OCI-LY7 (cell line): ENCODE measurements around the gene TRIP6. TPM values are rescaled to one million over a fixed set of nuclear protein-coding genes. Genes with fewer than 3 reads are reported as not detected.
"Not testable (repeated sequence)": the region's sequence is repeated elsewhere in the genome, so short reads cannot be mapped to it uniquely, and the experiment has no call there.

Experiments used
- BruUV-seq: library from RNA; stranded (reverse); fragments of 400-500 nt; replicated peaks from 2 replicates; lab custom pipeline; 2021; lab: Mats Ljungman, UMichigan
- CTCF ChIA-PET: fragments of 300-600 bp; sonication (Branson Sonifier 250); formaldehyde crosslinking; loops from one replicate; lab custom pipeline; 2022; ENCODE audit warnings: antibody characterized with exemption; ENCODE audit not compliant: unreplicated experiment; lab: Charles Lee
- POLR2A ChIA-PET: fragments of 300-600 bp; sonication (Branson Sonifier 250); formaldehyde crosslinking; loops from one replicate; lab custom pipeline; 2022; ENCODE audit warnings: antibody characterized with exemption; lab: Charles Lee
- DNase-seq: peaks from one replicate; pipeline ENCODE4 v3.0.0-alpha.2; 2015; ENCODE audit warnings: low spot score
- H2AFZ ChIP-seq: fragments of 200-600 bp; sonication (generic), shearing (Covaris generic); 2 replicates; pipeline ENCODE4 v1.6.1; 2014; ENCODE audit warnings: mild to moderate bottlenecking, antibody characterized with exemption, low read length, moderate library complexity
- H3K27ac ChIP-seq: fragments of 200-600 bp; sonication (generic); 2 replicates; pipeline ENCODE4 v1.5.1; 2014; ENCODE audit warnings: mixed run types, low read depth, mild to moderate bottlenecking, moderate library complexity, low read length, inconsistent platforms; ENCODE audit not compliant: poor library complexity, severe bottlenecking
- H3K36me3 ChIP-seq: fragments of 200-600 bp; sonication (generic); 2 replicates; pipeline ENCODE4 v1.6.1; 2014; ENCODE audit warnings: mild to moderate bottlenecking, antibody characterized with exemption, low read length, moderate library complexity, mixed read lengths; ENCODE audit not compliant: insufficient read depth
- H3K4me1 ChIP-seq: fragments of 200-600 bp; sonication (generic); 2 replicates; pipeline ENCODE4 v1.5.1; 2014; ENCODE audit warnings: mild to moderate bottlenecking, low read length; ENCODE audit not compliant: insufficient read depth, poor library complexity, severe bottlenecking
- H3K4me2 ChIP-seq: fragments of 200-600 bp; sonication (generic); 2 replicates; pipeline ENCODE4 v1.6.1; 2014; ENCODE audit warnings: mild to moderate bottlenecking, low read length
- H3K4me3 ChIP-seq: fragments of 200-600 bp; sonication (generic); 2 replicates; pipeline ENCODE4 v1.5.1; 2014; ENCODE audit warnings: mild to moderate bottlenecking, low read depth, low read length; ENCODE audit not compliant: poor library complexity, severe bottlenecking
- H3K79me2 ChIP-seq: fragments of 200-600 bp; sonication (generic); 2 replicates; pipeline ENCODE4 v1.6.1; 2016; ENCODE audit warnings: low read depth, mild to moderate bottlenecking, low read length, moderate library complexity, mixed read lengths; ENCODE audit not compliant: insufficient read depth
- H3K9me2 ChIP-seq: fragments of 200-600 bp; sonication (generic); 2 replicates; pipeline ENCODE4 v1.6.1; 2016; ENCODE audit warnings: mild to moderate bottlenecking, low read length, mixed read lengths; ENCODE audit not compliant: insufficient read depth
- H3K9me3 ChIP-seq: fragments of 200-600 bp; sonication (generic); 2 replicates; pipeline ENCODE4 v1.6.1; 2014; ENCODE audit warnings: mild to moderate bottlenecking, mixed run types, low read length, mixed read lengths
- H4K20me1 ChIP-seq: fragments of 200-600 bp; sonication (generic); 2 replicates; pipeline ENCODE4 v1.6.1; 2014; ENCODE audit warnings: mild to moderate bottlenecking, antibody characterized with exemption, low read length, moderate library complexity, mixed read lengths; ENCODE audit not compliant: insufficient read depth
- EZH2phosphoT487 ChIP-seq: fragments of 200-600 bp; sonication (generic); IDR thresholded peaks from 2 replicates; pipeline ENCODE4 v1.6.1; 2018; ENCODE audit warnings: low read depth, borderline replicate concordance, mild to moderate bottlenecking, mixed run types, antibody characterized with exemption, low read length, moderate library complexity, mixed read lengths
- intact Hi-C: fragments of 100-400 bp; cut with micrococcal nuclease; formaldehyde crosslinking; loops from one replicate; pipeline ENCODE4 v1.10.0; 2022; ENCODE audit not compliant: unreplicated experiment
- total RNA-seq, 2 experiments: library from RNA; depleted of rRNA in 1 of 2; stranded (reverse); fragments of >200 nt in 1 of 2; shearing (Covaris generic) in 1 of 2; gene quantifications; 2 replicates each; pipeline ENCODE4 v1.2.3, GENCODE V29; 2014 to 2022
- TF ChIP-seq, protein P1 (sequence below): fragments of 200-600 bp; sonication (generic); conservative IDR thresholded peaks from 2 replicates; pipeline ENCODE4 v1.5.1; 2014; ENCODE audit warnings: mild to moderate bottlenecking, antibody characterized with exemption, low read length, moderate library complexity, mixed read lengths

The TRIP6 gene
- total RNA-seq, 2 experiments from 2014 or later = 3.1 to 3.3 TPM

DNA sequence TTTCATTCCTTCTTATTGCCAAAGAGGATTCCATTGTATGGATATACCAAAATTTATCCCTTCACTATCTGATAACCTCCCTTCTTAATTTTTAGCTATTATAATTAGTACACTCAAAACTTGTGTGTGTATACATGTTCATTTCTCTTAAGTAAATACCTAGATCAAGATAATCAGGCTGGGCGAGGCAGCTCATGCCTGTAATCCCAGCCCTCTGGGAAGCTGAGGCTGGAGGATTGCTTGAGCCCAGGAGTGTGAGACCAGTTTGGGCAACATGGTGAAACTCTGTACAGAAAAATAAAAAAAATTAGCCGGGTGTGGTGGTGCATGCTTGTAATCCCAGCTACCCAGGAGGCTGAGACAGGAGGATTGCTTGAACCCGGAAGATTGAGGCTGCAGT, 44.3 kb downstream of the TRIP6 start:
- intact Hi-C loops = no loop called here
- Histone ChIP-seq H2AFZ (no peak overlapping the region), H3K79me2 (no peaks in the 10 kb centered on the region), H3K36me3 (no peaks in the 10 kb centered on the region), H3K27ac (no peak overlapping the region), H4K20me1 (no peaks in the 10 kb centered on the region), H3K4me1 (no peaks in the 10 kb centered on the region), H3K9me3 (no peaks in the 10 kb centered on the region), H3K4me3 (no peak overlapping the region), H3K4me2 (no peak overlapping the region), H3K9me2 (no peaks in the 10 kb centered on the region)
- CTCF ChIA-PET = no interaction called here
- TF ChIP-seq EZH2phosphoT487 = no peak
- TF ChIP-seq, protein P1, sequence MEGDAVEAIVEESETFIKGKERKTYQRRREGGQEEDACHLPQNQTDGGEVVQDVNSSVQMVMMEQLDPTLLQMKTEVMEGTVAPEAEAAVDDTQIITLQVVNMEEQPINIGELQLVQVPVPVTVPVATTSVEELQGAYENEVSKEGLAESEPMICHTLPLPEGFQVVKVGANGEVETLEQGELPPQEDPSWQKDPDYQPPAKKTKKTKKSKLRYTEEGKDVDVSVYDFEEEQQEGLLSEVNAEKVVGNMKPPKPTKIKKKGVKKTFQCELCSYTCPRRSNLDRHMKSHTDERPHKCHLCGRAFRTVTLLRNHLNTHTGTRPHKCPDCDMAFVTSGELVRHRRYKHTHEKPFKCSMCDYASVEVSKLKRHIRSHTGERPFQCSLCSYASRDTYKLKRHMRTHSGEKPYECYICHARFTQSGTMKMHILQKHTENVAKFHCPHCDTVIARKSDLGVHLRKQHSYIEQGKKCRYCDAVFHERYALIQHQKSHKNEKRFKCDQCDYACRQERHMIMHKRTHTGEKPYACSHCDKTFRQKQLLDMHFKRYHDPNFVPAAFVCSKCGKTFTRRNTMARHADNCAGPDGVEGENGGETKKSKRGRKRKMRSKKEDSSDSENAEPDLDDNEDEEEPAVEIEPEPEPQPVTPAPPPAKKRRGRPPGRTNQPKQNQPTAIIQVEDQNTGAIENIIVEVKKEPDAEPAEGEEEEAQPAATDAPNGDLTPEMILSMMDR = no peak
- BruUV-seq = no TSS peak
- no peak for DNase-seq
- POLR2A ChIA-PET = interaction anchor here (0.7 to 1.2 kb wide), 2 partner anchors 47 to 781 kb away, joined by 5 to 8 read pairs; no protein-coding TSS in a partner anchor

DNA sequence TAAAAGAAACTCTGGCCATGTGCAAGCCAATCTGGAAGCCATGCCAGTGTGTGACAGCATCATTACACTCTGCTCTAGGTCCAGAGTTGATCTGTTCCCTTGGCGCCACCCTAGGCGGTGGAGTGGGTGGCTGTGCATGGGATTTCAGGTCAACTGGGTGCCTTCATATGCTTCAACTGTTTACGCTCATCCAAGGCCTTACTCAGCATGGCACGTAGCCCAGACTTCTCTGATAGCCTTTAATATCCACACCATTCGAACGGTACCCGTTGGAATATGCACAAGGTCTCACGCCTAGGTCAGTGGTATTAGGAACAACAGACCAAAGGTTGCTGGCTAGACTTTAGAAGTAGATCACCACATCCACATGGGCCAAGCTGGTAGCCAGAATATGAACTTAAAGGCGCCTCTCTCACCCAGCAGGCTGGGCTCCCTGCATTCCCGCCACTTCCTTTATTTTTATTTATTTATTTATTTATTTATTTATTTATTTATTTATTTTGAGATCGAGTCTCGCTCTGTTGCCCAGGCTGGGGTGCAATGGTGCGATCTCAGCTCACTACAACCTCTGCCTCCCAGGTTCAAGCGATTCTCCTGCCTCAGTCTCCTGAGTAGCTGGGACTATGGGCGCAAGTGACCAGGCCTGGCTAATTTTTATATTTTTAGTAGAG, 47.2 kb downstream of the TRIP6 start:
- intact Hi-C loops = no loop called here
- Histone ChIP-seq H3K27ac (no peak overlapping the region), H3K79me2 (no peaks in the 10 kb centered on the region), H3K36me3 (no peaks in the 10 kb centered on the region), H3K4me1 (no peaks in the 10 kb centered on the region), H3K4me2 (no peak overlapping the region), H2AFZ (no peak overlapping the region), H3K4me3 (no peak overlapping the region), H3K9me2 (no peaks in the 10 kb centered on the region), H4K20me1 (no peaks in the 10 kb centered on the region), H3K9me3 (no peaks in the 10 kb centered on the region)
- no peak for DNase-seq
- CTCF ChIA-PET = no interaction called here
- POLR2A ChIA-PET = no interaction called here
- no TSS peak for BruUV-seq
- TF ChIP-seq EZH2phosphoT487 = no peak
- TF ChIP-seq, protein P1 = no peak

DNA sequence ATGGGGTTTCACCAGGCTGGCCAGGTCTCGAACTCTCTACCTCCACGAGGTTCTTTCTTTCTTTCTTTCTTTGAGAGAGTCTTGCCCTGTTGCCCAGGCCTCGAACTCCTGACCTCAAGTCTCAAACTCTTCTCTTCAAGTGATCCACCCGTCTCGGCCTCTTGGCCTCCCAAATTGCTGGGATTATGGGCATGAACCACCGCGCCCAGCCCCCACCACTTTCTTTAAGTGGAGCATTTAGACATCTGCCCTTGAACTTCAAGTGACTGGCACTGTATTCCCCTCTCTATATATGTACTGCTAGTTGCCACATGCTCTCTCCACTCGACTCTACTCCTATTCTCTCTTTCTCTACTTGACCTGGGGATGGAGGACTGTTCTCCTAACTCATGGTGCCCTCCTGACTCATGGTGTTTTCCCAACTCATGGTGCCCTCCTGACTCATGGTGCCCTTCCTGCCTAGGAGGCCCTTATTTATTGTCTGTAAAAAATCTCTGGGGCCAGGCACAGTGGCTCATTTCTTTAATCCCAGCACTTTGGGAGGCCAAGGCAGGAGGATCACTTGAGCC, 47.8 kb downstream of the TRIP6 start:
- no peaks in the 10 kb centered on the region for H3K79me2 ChIP-seq
- H3K9me3 ChIP-seq = no peaks in the 10 kb centered on the region
- H3K4me3 ChIP-seq = no peak overlapping the region
- H3K27ac ChIP-seq = no peak overlapping the region
- BruUV-seq = no TSS peak
- no peaks in the 10 kb centered on the region for H3K36me3 ChIP-seq
- no peaks in the 10 kb centered on the region for H3K4me1 ChIP-seq
- no peaks in the 10 kb centered on the region for H4K20me1 ChIP-seq
- no peak for DNase-seq
- TF ChIP-seq, protein P1 = no peak
- TF ChIP-seq EZH2phosphoT487 = no peak
- no peak overlapping the region for H2AFZ ChIP-seq
- CTCF ChIA-PET = no interaction called here
- H3K4me2 ChIP-seq = no peak overlapping the region
- intact Hi-C loops = no loop called here
- POLR2A ChIA-PET = no interaction called here
- no peaks in the 10 kb centered on the region for H3K9me2 ChIP-seq

DNA sequence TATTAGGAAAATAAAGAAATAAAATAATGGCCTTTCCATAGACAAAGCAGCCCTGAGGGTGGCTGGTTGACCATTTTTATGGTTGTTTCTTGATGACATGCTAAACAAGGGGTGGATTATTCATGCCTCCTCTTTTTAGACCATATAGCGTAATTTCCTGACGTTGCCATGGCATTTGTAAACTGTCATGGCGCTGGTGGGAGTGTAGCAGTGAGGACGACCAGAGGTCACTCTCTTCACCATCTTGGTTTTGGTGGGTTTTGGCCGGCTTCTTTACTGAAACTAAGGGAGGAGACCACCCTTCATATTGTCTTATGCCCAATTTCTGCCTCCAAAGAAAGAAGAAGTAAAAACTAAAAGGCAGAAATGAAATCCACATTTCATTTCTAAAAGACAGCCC, 52.1 kb downstream of the TRIP6 start:
- not testable (repeated sequence) for H4K20me1 ChIP-seq, BruUV-seq, DNase-seq

More for the DNA sequence above, 52.1 kb downstream of the TRIP6 start:
- intact Hi-C loops, H3K79me2 ChIP-seq, H3K9me3 ChIP-seq, H3K4me2 ChIP-seq, H3K36me3 ChIP-seq, CTCF ChIA-PET, H3K4me1 ChIP-seq, H3K4me3 ChIP-seq, H3K9me2 ChIP-seq, H3K27ac ChIP-seq, H2AFZ ChIP-seq: not testable (repeated sequence)
- POLR2A ChIA-PET = interaction anchor here (0.6 kb wide), 1 partner anchor 154 kb away, joined by 7 read pairs; no protein-coding TSS in a partner anchor
